GM10266 (cell line): ENCODE data around the gene MT1A.

Experiments used
- DNase-seq: peaks from one replicate; pipeline ENCODE4 v3.0.0; 2012; ENCODE audit errors: extremely low spot score
- TF ChIP-seq, protein P1 (sequence below): IDR thresholded peaks from 2 replicates; pipeline ENCODE4 v1.5.1; 2012; ENCODE audit warnings: mild to moderate bottlenecking, low read depth; ENCODE audit not compliant: control insufficient read depth, insufficient read depth; ENCODE audit errors: missing control alignments

Gene MT1A

DNA sequence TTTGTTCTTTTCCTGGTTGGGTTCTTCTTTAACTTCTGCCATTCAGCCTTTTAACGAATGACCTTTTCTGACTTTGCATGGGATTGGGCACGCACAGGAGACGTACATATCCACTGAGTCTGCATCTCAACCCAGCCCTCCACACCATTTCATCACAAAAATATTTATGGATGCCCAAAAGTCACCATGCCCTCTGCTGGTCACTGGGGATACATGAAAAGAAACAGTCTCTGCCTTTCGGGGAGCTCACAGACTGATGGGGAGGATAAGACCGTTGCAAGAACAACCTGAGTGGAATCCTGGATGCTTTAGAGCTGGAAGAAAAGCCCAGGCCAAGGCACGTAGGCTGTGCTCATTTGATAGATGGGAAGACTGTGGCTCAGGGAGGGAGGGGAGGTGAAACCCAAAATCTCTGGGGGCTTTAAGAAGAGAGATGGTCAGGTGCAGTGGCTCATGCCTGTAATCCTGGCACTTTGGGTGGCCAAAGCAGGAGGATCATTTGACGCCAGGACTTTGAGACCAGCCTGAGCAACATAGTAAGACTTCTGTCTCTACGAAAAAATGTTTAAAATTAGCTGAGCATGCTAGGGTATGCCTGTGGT is 38.0 kb upstream of the MT1A start:
- TF ChIP-seq, protein P1, sequence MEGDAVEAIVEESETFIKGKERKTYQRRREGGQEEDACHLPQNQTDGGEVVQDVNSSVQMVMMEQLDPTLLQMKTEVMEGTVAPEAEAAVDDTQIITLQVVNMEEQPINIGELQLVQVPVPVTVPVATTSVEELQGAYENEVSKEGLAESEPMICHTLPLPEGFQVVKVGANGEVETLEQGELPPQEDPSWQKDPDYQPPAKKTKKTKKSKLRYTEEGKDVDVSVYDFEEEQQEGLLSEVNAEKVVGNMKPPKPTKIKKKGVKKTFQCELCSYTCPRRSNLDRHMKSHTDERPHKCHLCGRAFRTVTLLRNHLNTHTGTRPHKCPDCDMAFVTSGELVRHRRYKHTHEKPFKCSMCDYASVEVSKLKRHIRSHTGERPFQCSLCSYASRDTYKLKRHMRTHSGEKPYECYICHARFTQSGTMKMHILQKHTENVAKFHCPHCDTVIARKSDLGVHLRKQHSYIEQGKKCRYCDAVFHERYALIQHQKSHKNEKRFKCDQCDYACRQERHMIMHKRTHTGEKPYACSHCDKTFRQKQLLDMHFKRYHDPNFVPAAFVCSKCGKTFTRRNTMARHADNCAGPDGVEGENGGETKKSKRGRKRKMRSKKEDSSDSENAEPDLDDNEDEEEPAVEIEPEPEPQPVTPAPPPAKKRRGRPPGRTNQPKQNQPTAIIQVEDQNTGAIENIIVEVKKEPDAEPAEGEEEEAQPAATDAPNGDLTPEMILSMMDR: peak; percentile 55
- peak; percentile 68 for DNase-seq

DNA sequence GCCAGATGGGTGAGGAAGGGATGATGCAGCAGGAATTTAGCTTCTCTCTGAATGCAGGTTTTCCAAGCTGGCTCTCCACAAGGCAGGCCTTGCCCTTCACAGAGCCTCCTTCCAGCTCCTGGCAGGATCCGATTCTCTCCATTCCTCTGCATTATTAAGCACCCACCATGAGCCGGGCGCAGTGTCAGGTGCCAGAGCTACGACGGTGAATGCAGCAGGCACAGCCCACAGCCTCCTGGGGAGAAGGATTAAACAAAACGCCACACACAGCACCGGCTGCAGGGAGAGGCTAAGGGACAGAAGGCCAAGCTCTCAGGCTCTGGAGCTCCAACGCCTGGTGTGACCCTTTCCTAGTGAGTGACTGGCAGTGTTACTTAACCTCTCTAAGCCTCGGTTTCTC is 37.1 kb upstream of the MT1A start:
- TF ChIP-seq, protein P1: no peak
- DNase-seq: no peak

DNA sequence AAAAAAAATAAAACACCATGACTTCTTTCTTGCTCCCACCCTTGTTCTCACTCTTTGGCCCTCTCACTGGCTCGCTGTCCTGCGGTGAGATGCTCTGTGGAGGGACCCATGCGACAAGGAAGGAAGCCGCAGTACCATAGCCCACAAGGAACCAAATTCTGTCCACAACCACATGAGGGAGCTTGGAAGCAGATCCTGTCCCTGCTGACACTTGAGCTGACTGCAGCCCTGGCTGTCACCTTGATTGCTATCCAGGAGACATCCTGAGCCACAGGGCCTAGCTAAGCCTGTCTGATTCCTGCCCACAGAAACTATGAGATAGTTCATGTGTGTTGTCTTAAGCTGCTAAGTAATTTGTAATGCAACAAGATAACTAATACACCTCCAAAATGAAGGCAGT is 34.9 kb upstream of the MT1A start:
- TF ChIP-seq, protein P1: peak; percentile 27
- DNase-seq: no peak

DNA sequence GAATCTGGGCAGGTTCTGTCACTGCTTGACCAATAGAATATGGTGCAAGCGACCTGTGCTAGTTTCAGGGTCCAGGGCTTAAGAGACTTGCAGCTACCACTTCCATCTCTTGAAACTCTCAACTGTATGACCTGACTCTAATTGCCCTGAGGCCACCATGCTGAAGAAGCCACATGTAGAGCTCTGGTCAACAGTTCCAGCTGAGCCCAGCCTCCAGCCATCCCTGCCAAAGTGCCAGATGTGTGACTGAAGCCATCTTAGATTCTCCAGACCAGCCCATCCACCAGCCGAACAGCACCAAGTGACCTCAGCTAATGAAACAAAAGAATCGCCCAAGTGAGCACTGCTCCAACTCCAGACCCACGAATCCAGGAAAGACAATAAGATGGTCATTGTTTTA is 33.5 kb upstream of the MT1A start:
- no peak for DNase-seq
- TF ChIP-seq, protein P1: no peak

DNA sequence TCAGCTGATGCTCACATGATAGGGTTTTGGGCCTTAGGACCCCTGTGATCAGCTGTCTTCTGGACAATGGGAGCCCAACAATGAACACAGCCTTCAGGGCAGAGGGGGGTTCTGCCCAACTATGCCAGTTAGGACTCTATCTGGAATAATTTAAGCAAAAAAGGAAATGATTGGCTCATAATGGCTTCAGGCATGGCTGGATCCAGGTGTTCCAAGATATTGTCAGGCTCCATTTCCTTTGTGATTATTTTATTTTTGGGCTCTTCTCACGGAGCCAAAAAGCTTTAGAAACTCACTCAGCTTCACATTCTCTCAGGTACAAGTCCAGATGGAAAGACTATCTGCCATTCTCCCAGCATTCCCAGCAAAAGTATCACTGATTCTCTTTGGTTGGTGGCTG is 33.0 kb upstream of the MT1A start:
- no peak for DNase-seq
- TF ChIP-seq, protein P1: no peak

DNA sequence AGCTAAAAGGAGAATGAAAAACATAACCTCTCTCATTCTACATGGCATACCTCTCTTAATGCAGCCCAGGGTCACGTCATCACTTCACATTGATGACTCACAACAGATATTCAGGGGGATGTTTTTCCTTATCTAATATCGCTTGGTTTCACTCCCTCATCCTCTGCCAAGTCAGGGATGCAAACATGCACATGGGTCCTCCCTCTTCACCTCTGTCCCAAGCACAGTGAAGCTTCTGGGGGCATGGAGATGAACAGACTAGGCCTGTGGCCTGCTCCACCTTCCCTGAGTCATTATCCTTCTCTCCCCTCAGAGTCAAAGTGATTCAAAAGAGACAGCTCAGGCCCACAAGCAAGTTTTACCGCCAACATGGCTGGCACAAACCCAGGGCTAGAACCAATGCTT is 32.4 kb upstream of the MT1A start:
- no peak for DNase-seq
- TF ChIP-seq, protein P1: no peak

DNA sequence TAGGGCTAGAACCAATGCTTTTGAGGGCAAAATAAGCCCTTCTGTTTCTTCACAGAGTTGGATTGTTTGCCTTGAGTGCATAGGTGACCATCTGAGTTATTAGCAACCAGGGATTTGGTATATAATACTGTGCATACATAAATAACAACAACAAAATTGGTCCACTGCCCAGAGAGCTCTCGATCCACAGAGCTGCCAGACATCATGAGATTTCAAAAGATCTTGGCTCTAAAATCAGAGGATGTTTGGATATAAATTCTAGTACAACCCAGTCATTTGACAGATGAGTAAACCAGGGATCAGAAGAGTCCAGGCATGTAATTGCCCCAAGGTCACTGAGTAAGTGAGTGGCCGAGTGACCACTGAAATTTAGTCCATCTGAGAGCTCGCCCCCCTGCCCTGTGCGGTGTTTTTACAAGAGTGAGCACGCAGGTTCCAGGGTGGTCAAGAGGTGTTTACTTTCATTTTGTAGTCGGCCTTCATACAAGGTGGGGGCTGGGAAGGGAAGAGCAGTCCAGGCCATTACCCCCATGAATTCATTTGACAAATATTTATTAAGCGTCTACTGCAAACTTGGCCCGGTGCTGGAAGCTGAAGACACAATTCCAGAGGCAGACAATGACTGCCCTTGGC is 31.9 kb upstream of the MT1A start:
- TF ChIP-seq, protein P1: no peak
- DNase-seq: no peak
